ENCODE data around the gene RP9. TPM values are rescaled to one million over a fixed set of nuclear protein-coding genes. Genes with fewer than 3 reads are reported as not detected.

RP9 gene
- total and polyA plus RNA-seq, 5 donors: 15.2 to 19.7 (median 15.6) TPM

DNA sequence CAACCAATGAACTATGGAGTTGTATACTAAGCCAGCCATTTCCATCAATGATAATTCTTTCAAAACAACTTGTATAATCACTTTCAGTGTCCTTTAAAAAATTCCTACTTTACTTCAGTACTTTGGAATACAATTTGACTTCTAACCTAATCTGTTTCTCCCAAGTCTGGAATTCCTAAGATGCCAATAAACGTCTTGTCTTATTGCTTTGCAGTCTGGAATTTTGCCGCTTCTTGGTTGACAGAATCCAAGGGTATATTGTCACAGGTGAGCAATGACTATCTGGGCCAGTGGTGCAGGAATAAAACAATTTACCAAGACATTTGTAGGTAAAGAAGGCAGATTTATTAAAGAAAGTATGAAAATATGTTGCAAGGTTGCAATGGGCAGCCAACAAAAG lies 21.8 kb downstream of the RP9 start:
- H3K27ac ChIP-seq (ENCODE audit: low read length): no peak overlapping the region

DNA sequence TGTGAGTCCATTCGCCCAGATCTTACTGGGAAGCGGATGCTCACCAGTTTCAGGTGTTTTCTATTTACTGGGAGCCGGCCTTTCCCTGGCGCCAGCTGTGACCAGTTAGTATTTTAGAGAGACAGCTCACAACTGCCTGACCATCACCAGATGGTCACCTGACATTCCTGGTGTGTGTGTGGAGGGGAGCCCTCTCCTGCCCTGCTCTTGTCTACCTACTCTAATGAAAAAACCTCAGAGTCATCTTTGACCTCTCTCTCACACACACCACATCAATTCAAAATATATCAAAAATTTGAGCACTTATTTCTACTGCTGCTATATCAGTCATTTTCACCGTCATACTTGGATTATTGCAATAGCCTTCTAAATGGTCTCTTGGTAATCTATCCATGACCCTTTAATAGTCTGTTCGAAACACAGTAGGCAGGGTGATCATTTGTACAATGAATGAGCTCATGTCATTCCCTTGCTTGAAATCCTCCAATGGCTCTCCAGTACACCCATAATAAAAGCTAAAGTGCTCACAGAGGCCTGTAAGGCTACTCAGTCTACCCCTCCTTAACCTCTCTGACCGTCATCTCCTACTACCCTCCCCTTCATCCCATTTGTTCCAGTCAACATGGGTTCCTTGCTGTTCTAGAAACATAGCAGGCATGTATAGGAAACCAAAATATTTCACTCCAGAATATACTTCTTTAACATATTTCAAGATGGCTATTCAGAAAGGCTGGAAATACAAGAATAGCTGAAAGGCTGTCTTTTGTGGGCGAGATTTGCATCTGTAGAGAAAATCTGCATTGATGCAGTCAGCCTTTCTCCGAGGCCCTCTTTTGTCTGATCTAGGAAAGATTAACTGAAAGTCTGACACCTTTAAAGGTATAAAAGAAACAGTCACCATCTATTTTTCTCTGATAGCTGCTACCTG lies 29.2 kb downstream of the RP9 start:
- no peaks in the 10 kb centered on the region for H3K9me3 ChIP-seq (ENCODE audit: control insufficient read depth, low read length)
- no peak overlapping the region for H3K4me3 ChIP-seq (ENCODE audit: low read length)
- H3K27me3 ChIP-seq (ENCODE audit: control insufficient read depth, insufficient read depth): no peaks in the 10 kb centered on the region
- intact Hi-C loops (cut with DNase I): no loop called here
- no peaks in the 10 kb centered on the region for H3K4me1 ChIP-seq (ENCODE audit: control insufficient read depth, insufficient read depth, low read length)
- WGBS: 88% methylated on average over 9 of the region's 9 CpGs
- ATAC-seq (no peak), DNase-seq (no peak)
- H3K27ac ChIP-seq (ENCODE audit: low read length): no peak overlapping the region

More for the DNA sequence above, 21.8 kb downstream of the RP9 start:
- Histone ChIP-seq H3K4me3 (ENCODE audit: low read length) (no peak overlapping the region), H3K9me3 (ENCODE audit: control insufficient read depth, low read length) (no peaks in the 10 kb centered on the region), H3K4me1 (ENCODE audit: control insufficient read depth, insufficient read depth, low read length) (peaks cover 3% of the 10 kb centered on the region), H3K27me3 (ENCODE audit: control insufficient read depth, insufficient read depth) (no peaks in the 10 kb centered on the region)
- no peak for ATAC-seq
- 68% methylated on average over 2 of the region's 2 CpGs for WGBS
- intact Hi-C loops (cut with DNase I): no loop called here
- no peak for DNase-seq

DNA sequence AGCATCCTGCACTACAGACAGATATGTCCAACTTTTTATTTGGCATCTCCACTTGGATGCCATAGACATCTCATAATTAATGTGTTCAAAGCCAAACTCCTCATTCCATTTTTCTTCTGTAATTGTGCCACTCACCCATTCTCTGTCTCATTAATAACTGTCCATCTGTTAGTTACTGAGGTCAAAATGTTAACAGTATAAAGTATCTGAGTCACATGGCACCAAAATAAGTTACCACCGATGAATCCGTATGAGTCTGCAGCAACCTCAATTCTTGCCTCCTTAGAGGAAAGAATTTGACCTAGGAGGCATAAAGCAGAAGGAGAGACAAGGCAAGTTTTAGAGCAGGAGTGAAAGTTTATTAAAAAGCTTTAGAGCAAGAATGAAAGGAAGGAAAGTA lies 30.1 kb downstream of the RP9 start:
- intact Hi-C loops (cut with DNase I): no loop called here
- no peak overlapping the region for H3K4me3 ChIP-seq (ENCODE audit: low read length)
- DNase-seq (no peak), ATAC-seq (no peak)
- no peaks in the 10 kb centered on the region for H3K9me3 ChIP-seq (ENCODE audit: control insufficient read depth, low read length)
- 87% methylated on average over 2 of the region's 2 CpGs for WGBS
- no peaks in the 10 kb centered on the region for H3K27me3 ChIP-seq (ENCODE audit: control insufficient read depth, insufficient read depth)
- H3K4me1 ChIP-seq (ENCODE audit: control insufficient read depth, insufficient read depth, low read length): no peaks in the 10 kb centered on the region
- no peak overlapping the region for H3K27ac ChIP-seq (ENCODE audit: low read length)

DNA sequence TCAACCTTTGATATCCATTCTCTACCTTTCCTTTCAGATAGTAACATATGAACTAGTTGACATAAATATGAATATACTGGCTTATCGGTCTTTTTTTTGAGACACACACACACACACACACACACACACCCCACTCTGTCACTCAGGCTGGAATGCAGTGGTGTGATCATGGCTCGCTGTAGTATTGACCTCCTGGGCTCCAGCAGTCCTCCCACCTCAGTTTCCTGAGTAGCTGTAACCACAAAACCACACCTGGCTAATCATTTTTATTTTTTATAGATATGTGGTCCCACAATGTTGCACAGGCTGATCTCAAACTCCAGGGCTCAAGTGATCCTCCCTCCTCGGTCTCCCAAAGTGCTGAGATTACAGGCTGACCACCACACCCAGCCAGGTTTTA lies 32.5 kb downstream of the RP9 start:
- H3K27me3 ChIP-seq (ENCODE audit: control insufficient read depth, insufficient read depth): no peaks in the 10 kb centered on the region
- intact Hi-C loops (cut with DNase I): no loop called here
- 73% methylated on average over 3 of the region's 3 CpGs for WGBS
- H3K4me3 ChIP-seq (ENCODE audit: low read length): no peak overlapping the region
- DNase-seq (no peak), ATAC-seq (no peak)
- H3K9me3 ChIP-seq (ENCODE audit: control insufficient read depth, low read length): no peaks in the 10 kb centered on the region
- H3K27ac ChIP-seq (ENCODE audit: low read length): no peak overlapping the region
- H3K4me1 ChIP-seq (ENCODE audit: control insufficient read depth, insufficient read depth, low read length): no peaks in the 10 kb centered on the region

DNA sequence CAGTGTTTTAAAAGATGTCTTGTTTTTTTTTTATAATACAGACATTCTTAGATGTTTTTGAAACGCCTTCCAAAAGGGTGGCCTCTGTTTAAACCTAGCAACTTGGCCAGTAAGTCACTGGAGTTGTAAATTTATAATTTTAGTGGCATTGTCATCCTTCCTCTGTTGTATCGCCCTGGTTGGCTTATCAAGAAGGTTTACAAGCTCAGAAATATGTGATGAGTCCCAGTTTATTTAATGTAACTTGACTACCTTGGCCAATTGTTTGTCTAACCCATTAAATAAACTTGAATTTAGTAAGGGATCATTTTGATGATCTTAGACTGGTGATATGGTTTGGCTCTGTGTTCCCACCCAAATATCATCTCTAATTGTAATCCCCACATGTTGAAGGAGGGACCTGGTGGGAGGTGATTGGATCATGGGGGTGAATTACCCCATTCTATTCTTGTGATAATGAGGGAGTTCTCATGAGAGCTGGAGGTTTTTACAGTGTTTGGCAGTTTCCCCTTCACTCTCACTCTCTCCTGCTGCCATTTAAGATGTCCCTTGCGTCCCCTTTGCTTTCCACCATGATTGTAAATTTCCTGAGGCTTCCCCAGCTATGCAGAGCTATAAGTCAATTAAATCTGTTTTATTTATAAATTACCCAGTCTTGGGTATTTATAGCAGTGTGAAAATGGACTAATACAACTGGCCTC lies 33.2 kb downstream of the RP9 start:
- no peaks in the 10 kb centered on the region for H3K4me1 ChIP-seq (ENCODE audit: control insufficient read depth, insufficient read depth, low read length)
- no peak overlapping the region for H3K4me3 ChIP-seq (ENCODE audit: low read length)
- no peaks in the 10 kb centered on the region for H3K27me3 ChIP-seq (ENCODE audit: control insufficient read depth, insufficient read depth)
- WGBS: 85% methylated on average over 3 of the region's 3 CpGs
- intact Hi-C loops (cut with DNase I): no loop called here
- H3K27ac ChIP-seq (ENCODE audit: low read length): no peak overlapping the region
- no peak for DNase-seq
- ATAC-seq: no peak
- H3K9me3 ChIP-seq (ENCODE audit: control insufficient read depth, low read length): no peaks in the 10 kb centered on the region

DNA sequence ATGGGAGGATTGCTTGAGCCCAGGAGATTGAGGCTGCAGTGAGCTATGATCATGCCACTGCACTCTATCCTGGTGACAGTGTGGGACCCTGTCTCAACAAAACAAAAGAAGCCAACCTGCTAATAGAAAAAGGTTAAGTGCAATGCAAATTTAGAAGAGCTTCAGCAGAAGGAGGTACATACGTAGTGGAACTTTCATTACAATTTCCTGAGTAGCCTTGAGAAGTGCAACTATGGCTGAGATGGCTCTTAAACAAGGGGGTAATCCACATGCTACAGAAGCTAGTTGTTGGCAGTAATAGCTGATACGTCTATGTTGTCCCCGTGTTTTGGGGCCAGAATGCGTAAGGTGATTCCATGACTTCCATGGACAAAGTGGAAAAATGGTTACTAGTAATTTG lies 36.0 kb downstream of the RP9 start:
- Histone ChIP-seq H3K27ac (ENCODE audit: low read length) (no peak overlapping the region), H3K9me3 (ENCODE audit: control insufficient read depth, low read length) (peaks cover 2% of the 10 kb centered on the region), H3K4me1 (ENCODE audit: control insufficient read depth, insufficient read depth, low read length) (no peaks in the 10 kb centered on the region), H3K27me3 (ENCODE audit: control insufficient read depth, insufficient read depth) (no peaks in the 10 kb centered on the region), H3K4me3 (ENCODE audit: low read length) (no peak overlapping the region)
- no peak for ATAC-seq
- intact Hi-C loops (cut with DNase I): no loop called here
- no peak for DNase-seq
- 95% methylated on average over 4 of the region's 4 CpGs for WGBS

DNA sequence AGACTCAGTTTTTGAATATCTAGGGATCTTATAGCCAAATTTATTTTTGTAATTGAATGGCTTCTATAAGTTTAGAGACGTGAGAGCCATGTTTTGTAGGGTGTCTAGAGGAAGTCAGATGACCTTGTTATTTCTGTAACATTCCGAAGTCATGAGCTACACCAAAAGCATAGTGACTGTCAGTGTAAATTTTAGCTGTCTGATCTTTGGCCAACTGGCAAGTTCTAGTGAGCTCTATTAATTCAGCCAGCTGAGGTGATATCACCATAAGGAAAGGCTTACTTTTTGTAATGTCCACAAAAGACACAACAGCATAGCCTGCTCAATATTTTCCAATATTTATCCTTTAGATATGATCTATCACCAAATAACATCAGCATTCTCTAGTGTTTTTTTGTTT lies 36.7 kb downstream of the RP9 start:
- H3K4me3 ChIP-seq (ENCODE audit: low read length): no peak overlapping the region
- 12% methylated on average over 2 of the region's 2 CpGs for WGBS
- peaks cover 2% of the 10 kb centered on the region for H3K9me3 ChIP-seq (ENCODE audit: control insufficient read depth, low read length)
- H3K27ac ChIP-seq (ENCODE audit: low read length): no peak overlapping the region
- ATAC-seq (peak; percentile 40 to 51), DNase-seq (no peak)
- no peaks in the 10 kb centered on the region for H3K27me3 ChIP-seq (ENCODE audit: control insufficient read depth, insufficient read depth)
- H3K4me1 ChIP-seq (ENCODE audit: control insufficient read depth, insufficient read depth, low read length): no peaks in the 10 kb centered on the region
- intact Hi-C loops (cut with DNase I): no loop called here

DNA sequence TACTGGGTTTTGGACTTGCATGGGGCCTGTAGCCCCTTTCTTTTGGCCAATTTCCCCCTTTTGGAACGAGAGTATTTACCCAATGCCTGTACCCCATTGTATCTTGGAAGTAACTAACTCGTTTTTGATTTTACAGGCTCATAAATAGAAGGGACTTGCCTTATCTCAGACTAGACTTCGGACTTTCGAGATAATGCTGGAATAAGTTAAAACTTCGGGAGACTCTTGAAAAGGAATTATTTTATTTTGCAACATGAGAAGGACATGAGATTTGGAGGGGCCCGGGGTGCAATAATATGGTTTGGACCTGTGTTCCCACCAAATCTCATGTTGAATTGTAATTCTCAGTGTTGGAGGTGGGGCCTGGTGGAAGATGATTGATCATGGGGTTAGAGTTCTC lies 38.4 kb downstream of the RP9 start:
- WGBS: 61% methylated on average over 6 of the region's 6 CpGs
- Histone ChIP-seq H3K9me3 (ENCODE audit: control insufficient read depth, low read length) (peaks cover 2% of the 10 kb centered on the region), H3K27me3 (ENCODE audit: control insufficient read depth, insufficient read depth) (no peaks in the 10 kb centered on the region), H3K4me3 (ENCODE audit: low read length) (no peak overlapping the region), H3K4me1 (ENCODE audit: control insufficient read depth, insufficient read depth, low read length) (no peaks in the 10 kb centered on the region), H3K27ac (ENCODE audit: low read length) (no peak overlapping the region)
- DNase-seq: no peak
- no peak for ATAC-seq
- intact Hi-C loops (cut with DNase I): no loop called here

DNA sequence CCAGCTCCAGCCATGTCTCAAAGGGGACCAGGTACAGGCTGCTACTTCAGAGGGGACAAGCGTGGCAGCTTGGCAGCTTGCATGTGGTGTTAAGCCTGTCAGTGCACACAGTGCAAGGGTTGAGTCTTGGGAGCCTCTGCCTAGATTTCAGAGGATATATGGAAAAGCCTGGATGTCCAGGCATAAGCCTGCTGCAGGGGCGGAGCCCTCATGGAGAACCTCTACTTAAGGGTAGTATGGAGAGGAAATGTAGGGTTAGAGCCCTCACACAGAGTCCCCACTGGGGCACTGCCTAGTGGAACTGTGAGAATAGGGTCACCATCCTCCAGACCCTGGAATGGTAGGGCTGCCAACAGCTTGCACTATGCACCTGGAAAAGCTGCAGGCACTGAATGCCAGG lies 38.9 kb downstream of the RP9 start:
- Histone ChIP-seq H3K27me3 (ENCODE audit: control insufficient read depth, insufficient read depth) (no peaks in the 10 kb centered on the region), H3K9me3 (ENCODE audit: control insufficient read depth, low read length) (peaks cover 2% of the 10 kb centered on the region), H3K27ac (ENCODE audit: low read length) (no peak overlapping the region), H3K4me1 (ENCODE audit: control insufficient read depth, insufficient read depth, low read length) (no peaks in the 10 kb centered on the region), H3K4me3 (ENCODE audit: low read length) (no peak overlapping the region)
- 94% methylated on average over 2 of the region's 2 CpGs for WGBS
- ATAC-seq: no peak
- no peak for DNase-seq
- intact Hi-C loops (cut with DNase I): no loop called here

DNA sequence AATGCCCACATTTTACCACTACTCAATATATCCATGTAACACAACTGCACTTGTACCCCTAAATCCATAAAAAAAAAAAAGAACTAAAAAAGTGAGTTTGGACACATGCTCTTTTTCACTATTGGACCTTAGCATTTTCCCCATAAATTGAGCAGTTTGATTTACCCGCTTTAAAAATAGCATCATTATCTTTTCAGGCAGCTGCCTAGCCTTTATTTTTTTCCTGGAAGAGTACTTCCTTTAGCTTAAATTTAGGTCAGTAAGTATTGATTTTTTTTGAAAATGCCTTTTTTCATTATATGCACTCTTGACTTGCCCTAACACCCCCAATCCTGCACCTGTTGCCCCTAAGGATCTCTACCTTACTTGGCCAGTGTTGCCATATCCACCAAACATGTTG lies 41.3 kb downstream of the RP9 start:
- 49% methylated on average over 1 of the region's 1 CpG for WGBS
- H3K4me3 ChIP-seq (ENCODE audit: low read length): no peak overlapping the region
- H3K27me3 ChIP-seq (ENCODE audit: control insufficient read depth, insufficient read depth): no peaks in the 10 kb centered on the region
- DNase-seq (no peak), ATAC-seq (no peak)
- H3K4me1 ChIP-seq (ENCODE audit: control insufficient read depth, insufficient read depth, low read length): no peaks in the 10 kb centered on the region
- intact Hi-C loops (cut with DNase I): no loop called here
- no peak overlapping the region for H3K27ac ChIP-seq (ENCODE audit: low read length)
- peaks cover 2% of the 10 kb centered on the region for H3K9me3 ChIP-seq (ENCODE audit: control insufficient read depth, low read length)

DNA sequence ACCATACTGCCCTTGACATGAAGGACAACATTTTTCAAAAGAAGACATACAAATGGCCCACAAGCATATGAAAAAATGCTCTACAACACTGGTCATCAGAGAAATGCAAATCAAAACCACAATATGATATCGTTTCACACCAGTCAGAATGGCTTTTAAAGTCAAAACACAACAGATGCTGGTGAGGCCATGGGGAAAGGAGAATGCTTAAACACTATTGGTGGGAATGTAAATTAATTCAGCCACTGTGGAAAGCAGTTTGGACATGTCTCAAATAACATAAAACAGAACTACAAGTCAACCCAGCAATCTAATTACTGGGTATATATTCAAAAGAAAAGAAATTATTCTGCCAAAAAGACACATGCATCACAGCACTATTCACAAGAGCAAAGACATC lies 42.4 kb downstream of the RP9 start:
- DNase-seq (no peak), ATAC-seq (no peak)
- no peak overlapping the region for H3K4me3 ChIP-seq (ENCODE audit: low read length)
- H3K27ac ChIP-seq (ENCODE audit: low read length): no peak overlapping the region
- WGBS: 90% methylated on average over 1 of the region's 1 CpG
- no peaks in the 10 kb centered on the region for H3K4me1 ChIP-seq (ENCODE audit: control insufficient read depth, insufficient read depth, low read length)
- H3K27me3 ChIP-seq (ENCODE audit: control insufficient read depth, insufficient read depth): no peaks in the 10 kb centered on the region
- intact Hi-C loops (cut with DNase I): no loop called here
- peaks cover 2% of the 10 kb centered on the region for H3K9me3 ChIP-seq (ENCODE audit: control insufficient read depth, low read length)
